Adrenal gland (tissue), 12 donors: ENCODE measurements around the gene PLAAT1. TPM values are rescaled to one million over a fixed set of nuclear protein-coding genes. Genes with fewer than 3 reads are reported as not detected.

Experiments
- DNase-seq, 7 donors: peaks; one replicate each; pipeline ENCODE4 v3.0.0-alpha.2; 2019 to 2020
- H3K27ac ChIP-seq, 5 donors: fragments of 200-600 bp; sonication (generic) in 4 of 5; 1 replicate in 3 of 5; 2 replicates in 2 of 5; pipeline versions ENCODE4 v1.5.1 to v1.8.0; 2016 to 2020; ENCODE audit warnings: mild to moderate bottlenecking in 1 of 5
- H3K27me3 ChIP-seq: fragments of 200-600 bp; 2 replicates; pipeline ENCODE4 v1.8.0; 2021
- H3K36me3 ChIP-seq, 2 donors: fragments of 200-600 bp; replicated peaks in 1 of 2; 1 replicate in 1 of 2; 2 replicates in 1 of 2; pipeline versions ENCODE4 v1.5.1 to v1.8.0; 2018 to 2022
- H3K4me1 ChIP-seq, 2 donors: fragments of 200-600 bp; replicated peaks in 1 of 2; 1 replicate in 1 of 2; 2 replicates in 1 of 2; pipeline versions ENCODE4 v1.5.1 to v1.8.0; 2018 to 2021
- H3K4me3 ChIP-seq, 4 donors: fragments of 200-600 bp; sonication (generic) in 3 of 4; one replicate each; pipeline ENCODE4 v1.5.1; 2016 to 2018
- H3K9me3 ChIP-seq, 3 donors: fragments of 200-600 bp; sonication (generic) in 1 of 3; replicated peaks in 1 of 3; 1 replicate in 2 of 3; 2 replicates in 1 of 3; pipeline versions ENCODE4 v1.5.1 to v1.8.0; 2016 to 2021
- POLR2A ChIP-seq, 2 donors: fragments of 450-650 bp; IDR thresholded peaks; one replicate each; pipeline ENCODE4 v1.6.1; 2017; ENCODE audit warnings: antibody characterized with exemption in 2 of 2, mild to moderate bottlenecking in 2 of 2, moderate library complexity in 1 of 2
- WGBS, 4 donors: extraction: QIAGEN DNeasy Blood & Tissue Kit in 2 of 4; methylation state at CpG; one replicate each; pipeline versions ENCODE4 v1.1.5 to v1.1.7; 2013 to 2017; 5-methylcytosine and 5-hydroxymethylcytosine counted together
- intact Hi-C, 2 donors: fragments of 100-400 bp; cut with DNase I; formaldehyde crosslinking; loops; one replicate each; pipeline versions ENCODE4 v1.14.1 to v1.15.0; 2022 to 2023
- polyA plus RNA-seq, 3 donors: library from polyadenylated mRNA; stranded (reverse); fragments of 200-250 nt in 2 of 3; fragments of 350-450 nt in 1 of 3; fragmentation: Illumina TruSeq in 1 of 3; extraction: RNeasy Lipid Tissue Mini Kit (QIAGEN cat#74804) in 1 of 3; gene quantifications; one replicate each; pipeline ENCODE4 v1.2.3, GENCODE V29; 2013 to 2014
- total RNA-seq, 9 donors: library from RNA; depleted of rRNA in 4 of 9; stranded (reverse); fragments of >200 nt in 4 of 9; fragments of 120-200 nt in 1 of 9; fragmentation: NEBNext Ultra II Directional in 1 of 9; extraction: Animal tissue kit (Norgen Biotek cat#: 25700) in 1 of 9; gene quantifications; one replicate each; pipeline versions ENCODE4 v1.1.0 to v1.2.4, GENCODE V29; 2013 to 2023
- TF ChIP-seq, protein P1 (sequence below), 6 experiments: fragments of 450-650 bp in 4 of 6; fragments of 200-600 bp in 2 of 6; sonication (generic) in 1 of 6; IDR thresholded peaks; 1 replicate in 5 of 6; 2 replicates in 1 of 6; pipeline versions ENCODE4 v1.5.1 to v1.8.0; 2016 to 2021; ENCODE audit warnings: antibody characterized with exemption in 6 of 6, mild to moderate bottlenecking in 2 of 6, moderate library complexity in 1 of 6
- donor health status: healthy with polysubstance abuse.
- donor health status: Bipolar disorder and iron deficiency.
- donor health status: DM: yes; HTN: yes; CAD: no.
- donor health status: DM: no; HTN: no; CAD: no.
- donor health status: DM: no; HTN: no; CAD: no.
- donor health status: DM: yes; HTN: yes; CAD: no.

PLAAT1 gene
- total and polyA plus RNA-seq, 12 donors, result 0.84 to 8.6 (median 3.0) TPM

DNA sequence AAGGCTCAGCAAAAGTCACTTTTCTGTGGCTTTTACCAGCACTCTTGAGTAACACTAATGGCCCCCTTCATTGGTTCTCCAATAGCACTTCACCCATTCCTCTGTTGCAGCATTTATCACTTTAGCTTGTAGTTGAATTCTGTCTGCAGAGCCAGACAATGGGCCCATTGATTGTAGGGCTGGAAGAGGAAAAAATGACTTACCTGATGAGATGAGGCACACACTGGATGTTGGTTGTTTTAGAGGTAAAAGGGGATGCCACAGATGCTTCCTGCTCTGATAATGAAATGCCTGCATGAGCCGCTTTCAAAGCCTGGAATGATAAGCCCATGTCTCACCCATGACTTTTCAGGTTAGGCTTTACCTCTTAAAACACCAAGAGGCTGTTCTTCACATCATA lies 64.3 kb downstream of the PLAAT1 start:
- no peaks in the 10 kb centered on the region for H3K27me3 ChIP-seq
- WGBS, 4 donors, result 96 to 100% (median 100%) methylated on average over 1 of the region's 1 CpG
- intact Hi-C loops, result no loop called here
- no peaks in the 10 kb centered on the region for H3K9me3 ChIP-seq
- no peaks in the 10 kb centered on the region for H3K36me3 ChIP-seq
- no peak for DNase-seq
- no peak overlapping the region for H3K4me3 ChIP-seq
- TF ChIP-seq POLR2A (IDR thresholded peaks at IDR 0.05), result no peak
- TF ChIP-seq, protein P1, sequence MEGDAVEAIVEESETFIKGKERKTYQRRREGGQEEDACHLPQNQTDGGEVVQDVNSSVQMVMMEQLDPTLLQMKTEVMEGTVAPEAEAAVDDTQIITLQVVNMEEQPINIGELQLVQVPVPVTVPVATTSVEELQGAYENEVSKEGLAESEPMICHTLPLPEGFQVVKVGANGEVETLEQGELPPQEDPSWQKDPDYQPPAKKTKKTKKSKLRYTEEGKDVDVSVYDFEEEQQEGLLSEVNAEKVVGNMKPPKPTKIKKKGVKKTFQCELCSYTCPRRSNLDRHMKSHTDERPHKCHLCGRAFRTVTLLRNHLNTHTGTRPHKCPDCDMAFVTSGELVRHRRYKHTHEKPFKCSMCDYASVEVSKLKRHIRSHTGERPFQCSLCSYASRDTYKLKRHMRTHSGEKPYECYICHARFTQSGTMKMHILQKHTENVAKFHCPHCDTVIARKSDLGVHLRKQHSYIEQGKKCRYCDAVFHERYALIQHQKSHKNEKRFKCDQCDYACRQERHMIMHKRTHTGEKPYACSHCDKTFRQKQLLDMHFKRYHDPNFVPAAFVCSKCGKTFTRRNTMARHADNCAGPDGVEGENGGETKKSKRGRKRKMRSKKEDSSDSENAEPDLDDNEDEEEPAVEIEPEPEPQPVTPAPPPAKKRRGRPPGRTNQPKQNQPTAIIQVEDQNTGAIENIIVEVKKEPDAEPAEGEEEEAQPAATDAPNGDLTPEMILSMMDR (IDR thresholded peaks at IDR 0.05), result no peak
- no peak overlapping the region for H3K27ac ChIP-seq
- H3K4me1 ChIP-seq, result no peaks in the 10 kb centered on the region

DNA sequence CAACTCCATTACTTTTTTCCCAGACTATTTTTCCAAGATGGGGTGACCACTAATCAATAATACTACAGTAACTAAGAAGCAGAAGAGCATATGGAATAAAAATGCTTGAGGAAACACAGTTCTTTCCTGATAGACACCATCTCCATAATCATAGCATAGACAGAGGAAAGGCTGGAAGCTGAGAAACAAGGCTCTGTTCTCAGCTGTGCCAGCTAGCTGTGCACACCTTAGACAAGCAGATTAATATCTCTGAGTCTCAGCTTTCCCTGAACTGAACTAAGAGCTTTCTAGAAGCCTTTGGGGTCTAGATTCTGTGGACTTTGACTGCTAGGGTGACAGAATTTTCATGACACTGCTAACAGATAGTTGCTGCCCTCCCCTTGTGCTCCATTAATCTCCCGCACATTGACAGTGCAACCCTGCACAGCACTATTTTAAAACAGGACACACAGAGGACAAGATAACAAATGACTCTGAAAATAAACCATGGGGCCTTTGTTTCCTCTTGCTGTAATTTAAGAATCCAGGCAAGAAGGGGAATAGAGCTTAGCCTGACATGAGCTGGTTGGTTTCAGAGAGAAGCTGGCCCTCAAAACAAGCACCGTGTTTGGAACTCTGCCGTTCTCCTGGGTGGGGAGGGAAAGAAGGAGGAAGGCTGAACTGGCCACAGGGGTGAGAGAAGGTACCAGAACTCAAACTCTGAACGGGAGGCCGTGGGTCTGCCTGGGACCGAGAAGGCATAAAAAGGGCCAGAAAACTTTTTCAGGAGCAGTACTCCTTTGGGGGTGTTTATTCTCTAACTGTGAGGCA lies 70.1 kb downstream of the PLAAT1 start:
- Histone ChIP-seq H3K27me3 (no peaks in the 10 kb centered on the region), H3K27ac (no peak overlapping the region), H3K36me3 (no peaks in the 10 kb centered on the region), H3K9me3 (no peaks in the 10 kb centered on the region), H3K4me1 (no peaks in the 10 kb centered on the region), H3K4me3 (no peak overlapping the region)
- 39 to 59% (median 55%) methylated on average over 6 of the region's 6 CpGs for WGBS, 4 donors
- DNase-seq, result no peak
- intact Hi-C loops, result no loop called here
- TF ChIP-seq, protein P1 (IDR thresholded peaks at IDR 0.05), result no peak
- TF ChIP-seq POLR2A (IDR thresholded peaks at IDR 0.05), result no peak

DNA sequence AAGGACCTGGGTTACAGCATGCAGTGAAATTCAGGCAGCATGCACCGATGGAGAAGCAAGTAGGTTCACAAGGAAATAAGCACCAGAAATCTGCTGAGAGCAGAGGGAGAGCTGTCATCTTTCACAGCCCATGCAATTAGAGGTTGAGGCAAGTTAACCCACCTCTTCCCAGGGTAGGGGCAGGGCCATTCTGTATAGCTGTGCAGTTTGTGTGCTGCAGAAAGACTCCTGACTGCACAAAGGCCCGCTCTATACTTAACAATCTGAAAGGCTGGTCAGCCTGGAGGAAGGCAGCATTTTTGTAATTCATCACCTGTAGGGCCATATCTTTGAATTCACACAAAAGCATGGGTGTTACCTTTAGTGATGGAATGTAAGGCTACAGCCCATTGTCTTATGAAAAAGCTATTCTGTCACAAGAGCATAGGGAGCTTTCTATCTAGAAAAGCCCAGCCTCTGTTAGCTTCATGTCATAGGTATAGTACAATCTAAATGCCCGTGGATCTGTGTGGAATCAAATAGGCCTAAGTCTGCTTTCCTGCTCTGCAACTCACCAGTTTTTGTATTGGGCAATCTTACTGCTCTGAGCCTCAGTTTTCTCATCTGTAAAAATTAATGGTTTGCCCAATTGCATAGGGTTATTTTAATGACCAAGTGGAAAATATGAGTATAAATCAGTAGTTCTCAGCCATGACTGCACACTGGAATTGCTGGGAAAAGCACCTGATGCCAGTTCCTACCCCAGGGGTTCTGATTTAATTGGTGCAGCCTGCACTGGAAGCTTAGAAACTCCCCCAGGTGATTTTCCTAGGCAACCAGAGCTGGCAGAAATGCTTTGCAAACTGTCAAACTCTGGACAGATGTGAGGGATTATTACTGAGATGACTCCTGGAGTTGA lies 72.3 kb downstream of the PLAAT1 start:
- Histone ChIP-seq H3K36me3 (no peaks in the 10 kb centered on the region), H3K27me3 (no peaks in the 10 kb centered on the region), H3K9me3 (no peaks in the 10 kb centered on the region), H3K4me1 (no peaks in the 10 kb centered on the region), H3K27ac (no peak overlapping the region), H3K4me3 (no peak overlapping the region)
- intact Hi-C loops, result no loop called here
- DNase-seq, result no peak
- 86 to 93% (median 92%) methylated on average over 2 to 3 of the region's 3 CpGs for WGBS, 4 donors
- TF ChIP-seq, protein P1 (IDR thresholded peaks at IDR 0.05), result no peak
- TF ChIP-seq POLR2A (IDR thresholded peaks at IDR 0.05), result no peak

DNA sequence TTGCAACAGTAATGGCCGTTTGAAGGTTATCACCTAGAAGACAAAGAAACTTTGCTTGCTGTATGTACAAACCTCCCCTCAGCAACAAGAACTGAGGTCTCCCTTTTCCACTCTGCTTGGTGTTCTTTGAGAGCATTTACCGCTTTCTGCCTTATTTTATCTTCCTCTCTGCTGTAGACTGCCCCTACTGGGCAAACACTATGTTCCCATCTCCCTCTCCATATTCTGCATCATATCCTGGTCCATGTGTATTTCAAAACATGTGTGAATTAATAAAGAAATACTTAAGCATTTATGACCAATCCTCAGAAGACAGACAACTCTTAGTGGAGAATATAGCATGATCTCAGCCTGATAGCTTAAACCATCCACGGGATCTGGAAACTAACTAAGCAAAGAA lies 73.1 kb downstream of the PLAAT1 start:
- Histone ChIP-seq H3K36me3 (no peaks in the 10 kb centered on the region), H3K27me3 (no peaks in the 10 kb centered on the region), H3K27ac (no peak overlapping the region), H3K4me3 (no peak overlapping the region), H3K9me3 (no peaks in the 10 kb centered on the region), H3K4me1 (no peaks in the 10 kb centered on the region)
- TF ChIP-seq POLR2A (IDR thresholded peaks at IDR 0.05), result no peak
- TF ChIP-seq, protein P1 (IDR thresholded peaks at IDR 0.05), result no peak
- DNase-seq, result no peak
- intact Hi-C loops, result no loop called here
- 85 to 92% (median 86%) methylated on average over 3 of the region's 3 CpGs for WGBS, 4 donors
